Motor neuron (in vitro differentiated cells): Measurements from ENCODE around the gene GP1BB. TPM values are rescaled to one million over a fixed set of nuclear protein-coding genes. Genes with fewer than 3 reads are reported as not detected.
A peak's percentile ranks its signal among the peaks of the same experiment; 100 is the strongest.
"Not testable (repeated sequence)": the region's sequence is repeated elsewhere in the genome, so short reads cannot be mapped to it uniquely, and the experiment has no call there.

ENCODE experiments used
- ATAC-seq, 8 experiments: fragments of 200-7000 bp; cut with Tn5 transposase; replicated peaks in 6 of 8; 2 replicates each; pipeline ENCODE4 v1.8.0; 2021; ENCODE audit warnings: mild to moderate bottlenecking in 8 of 8, moderate library complexity in 8 of 8
- H3K27ac ChIP-seq, 2 donors: fragments of 250-450 bp; sonication (Bioruptor Pico); 2 replicates each; pipeline ENCODE4 v1.9.0; 2021; ENCODE audit warnings: antibody characterized with exemption in 2 of 2, mild to moderate bottlenecking in 2 of 2, moderate library complexity in 1 of 2
- H3K4me1 ChIP-seq, 2 donors: fragments of 250-450 bp; sonication (Bioruptor Pico); replicated peaks in 1 of 2; 2 replicates each; pipeline ENCODE4 v1.6.1; 2021; ENCODE audit warnings: antibody characterized with exemption in 2 of 2, mild to moderate bottlenecking in 2 of 2, moderate library complexity in 1 of 2
- H3K4me3 ChIP-seq, 5 donors: fragments of 250-450 bp; sonication (Bioruptor Pico); 2 replicates each; pipeline ENCODE4 v1.9.0; 2021; ENCODE audit warnings: antibody characterized with exemption in 5 of 5, mild to moderate bottlenecking in 5 of 5, moderate library complexity in 4 of 5
- WGBS, 10 experiments: fragments of 450-650 bp; shearing (Covaris generic); methylation state at CpG; one replicate each; pipeline ENCODE4 v1.0.0; 2022; 5-methylcytosine and 5-hydroxymethylcytosine counted together
- in situ Hi-C, 9 experiments: fragments of 400-800 bp; cut with MboI; loops; one replicate each; pipeline ENCODE4 v1.15.0; 2021; ENCODE audit warnings: low sequenced_read_pairs in 9 of 9, low pct_unique_long_range_greater_than_20kb in 2 of 9; ENCODE audit not compliant: unreplicated experiment in 9 of 9
- total RNA-seq, 8 experiments: library from RNA; unstranded; fragments of 300-600 nt; gene quantifications; 2 replicates each; pipeline versions ENCODE4 v1.2.3 to v1.2.4, GENCODE V29; 2022

Gene GP1BB
- total RNA-seq, 8 experiments from 2014 or later: 2.0 to 7.4 (median 3.5) TPM; not detected in 1

DNA sequence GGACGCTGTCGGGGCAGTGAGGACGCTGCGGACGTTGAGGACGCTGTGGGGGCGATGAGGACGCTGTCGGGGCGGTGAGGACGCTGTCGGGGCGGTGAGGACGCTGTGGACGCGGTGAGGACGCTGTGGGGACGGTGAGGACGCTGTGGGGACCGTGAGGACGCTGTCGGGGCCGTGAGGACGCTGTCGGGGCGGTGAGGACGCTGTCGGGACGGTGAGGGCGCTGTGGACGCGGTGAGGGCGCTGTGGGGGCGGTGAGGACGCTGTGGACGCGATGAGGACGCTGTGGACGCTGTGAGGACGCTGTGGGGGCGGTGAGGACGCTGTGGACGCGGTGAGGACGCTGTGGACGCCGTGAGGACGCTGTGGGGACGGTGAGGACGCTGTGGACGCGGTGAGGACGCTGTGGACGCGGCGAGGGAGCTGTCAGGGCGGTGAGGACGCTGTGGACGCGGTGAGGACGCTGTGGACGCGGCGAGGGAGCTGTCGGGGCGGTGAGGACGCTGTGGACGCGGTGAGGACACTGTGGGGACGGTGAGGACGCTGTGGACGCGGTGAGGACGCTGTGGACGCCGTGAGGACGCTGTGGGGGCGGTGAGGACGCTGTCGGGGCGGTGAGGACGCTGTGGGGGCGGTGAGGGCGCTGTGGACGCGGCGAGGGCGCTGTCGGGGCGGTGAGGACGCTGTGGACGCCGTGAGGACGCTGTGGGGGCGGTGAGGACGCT is 2.9 kb downstream of the GP1BB start:
- H3K4me3 ChIP-seq, ATAC-seq, H3K27ac ChIP-seq: not testable (repeated sequence)
- WGBS, 10 experiments: 27 to 80% methylated on average over 1 to 11 of the region's 96 CpGs; no CpG with 5 or more reads in 8 of the 10 experiments
- H3K4me1 ChIP-seq: peaks cover 30 to 43% of the 10 kb centered on the region in 2 donors
- in situ Hi-C loops: loop anchor here in 1 of 9 experiments (10.0 kb wide), 1 partner anchor 189 kb away; no protein-coding TSS in a partner anchor

DNA sequence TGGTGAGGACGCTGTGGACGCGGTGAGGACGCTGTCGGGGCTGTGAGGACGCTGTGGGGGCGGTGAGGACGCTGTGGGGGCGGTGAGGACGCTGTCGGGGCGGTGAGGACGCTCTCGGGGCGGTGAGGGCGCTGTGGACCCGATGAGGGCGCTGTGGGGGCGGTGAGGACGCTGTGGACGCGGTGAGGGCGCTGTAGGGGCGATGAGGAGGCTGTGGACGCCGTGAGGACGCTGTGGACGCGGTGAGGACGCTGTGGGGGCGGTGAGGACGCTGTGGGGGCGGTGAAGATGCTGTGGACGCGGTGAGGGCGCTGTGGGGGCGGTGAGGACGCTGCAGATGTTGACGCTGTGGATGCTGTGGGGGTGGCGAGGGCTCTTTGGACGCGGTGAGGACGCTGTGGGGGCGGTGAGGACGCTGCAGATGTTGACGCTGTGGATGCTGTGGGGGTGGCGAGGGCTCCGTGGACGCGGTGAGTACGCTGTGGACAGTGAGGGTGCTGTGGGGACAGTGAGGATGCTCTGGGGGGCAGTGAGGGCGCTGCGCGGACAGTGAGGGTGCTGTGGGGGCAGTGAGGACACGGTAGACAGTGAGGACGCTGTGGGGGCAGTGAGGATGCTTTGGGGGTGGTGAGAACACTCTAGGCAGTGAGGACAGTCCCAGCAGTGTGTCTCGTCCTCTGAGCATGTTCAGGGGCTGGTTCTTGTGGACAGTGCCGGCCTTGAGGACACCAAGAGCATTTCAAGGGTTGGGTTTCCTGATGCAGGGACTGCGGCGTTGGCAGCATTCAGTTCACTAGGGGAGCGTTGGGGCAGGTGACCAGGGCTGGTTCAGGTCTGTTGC is 4.2 kb downstream of the GP1BB start:
- in situ Hi-C loops: loop anchor here in 1 of 9 experiments (10.0 kb wide), 1 partner anchor 187 kb away; no protein-coding TSS in a partner anchor
- WGBS, 10 experiments: 55 to 100% methylated on average over 1 to 2 of the region's 61 CpGs; no CpG with 5 or more reads in 8 of the 10 experiments
- Histone ChIP-seq H3K4me1 (peaks cover 30 to 43% of the 10 kb centered on the region in 2 donors), H3K4me3 (no peak overlapping the region), H3K27ac (no peak overlapping the region)
- no peak for ATAC-seq

DNA sequence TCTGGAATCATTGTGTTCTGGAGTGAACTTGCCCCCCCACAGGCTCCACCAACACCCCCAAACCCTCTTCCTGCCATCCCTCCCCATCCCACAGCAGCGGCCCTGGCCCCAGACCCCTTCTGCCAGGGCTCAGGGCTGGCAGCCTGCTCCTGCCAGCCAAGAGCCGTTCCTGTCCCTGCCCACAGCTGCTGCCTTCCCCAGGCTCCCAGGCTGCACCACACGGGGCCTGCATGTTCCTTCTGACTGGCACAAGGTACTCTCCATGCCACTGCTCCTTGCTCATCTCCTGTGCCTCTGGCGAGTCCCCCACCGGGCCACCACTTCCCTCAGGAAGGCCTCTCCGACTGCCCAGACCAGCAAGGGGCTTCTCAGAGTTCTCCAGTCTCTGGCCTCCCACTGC is 4.9 kb downstream of the GP1BB start:
- Histone ChIP-seq H3K4me1 (peaks cover 23 to 40% of the 10 kb centered on the region in 2 donors), H3K27ac (no peak overlapping the region), H3K4me3 (no peak overlapping the region)
- in situ Hi-C loops: loop anchor here in 1 of 9 experiments (10.0 kb wide), 1 partner anchor 187 kb away; no protein-coding TSS in a partner anchor
- 60 to 100% (median 77%) methylated on average over 1 to 3 of the region's 6 CpGs; no CpG with 5 or more reads in 6 of the 10 experiments for WGBS, 10 experiments
- ATAC-seq: no peak

DNA sequence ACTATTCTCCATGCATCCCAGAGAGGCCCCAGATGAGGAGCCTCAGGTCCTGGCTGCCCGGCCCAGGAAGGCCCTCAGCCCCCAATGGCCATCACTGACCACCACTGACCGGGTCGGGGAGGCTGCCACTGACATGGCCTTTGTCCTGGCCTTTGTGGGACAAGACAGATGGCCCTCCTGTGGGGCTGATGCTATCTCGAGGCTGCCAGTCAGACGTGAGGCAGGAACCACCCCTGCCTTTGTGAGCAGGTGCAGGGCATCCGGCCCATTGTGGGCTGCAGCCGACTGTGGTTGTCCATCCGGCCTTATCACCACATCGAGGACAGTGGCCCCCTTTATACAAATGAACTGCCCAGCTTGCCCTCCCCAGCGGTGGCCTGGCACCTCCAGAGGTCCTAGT is 5.5 kb downstream of the GP1BB start:
- no peak overlapping the region for H3K4me3 ChIP-seq
- H3K4me1 ChIP-seq: peaks cover 17 to 34% of the 10 kb centered on the region in 2 donors
- in situ Hi-C loops: loop anchor here in 1 of 9 experiments (10.0 kb wide), 1 partner anchor 186 kb away; no protein-coding TSS in a partner anchor
- no peak for ATAC-seq
- no peak overlapping the region for H3K27ac ChIP-seq
- WGBS, 10 experiments: 16 to 67% methylated on average over 1 to 7 of the region's 10 CpGs; no CpG with 5 or more reads in 8 of the 10 experiments

DNA sequence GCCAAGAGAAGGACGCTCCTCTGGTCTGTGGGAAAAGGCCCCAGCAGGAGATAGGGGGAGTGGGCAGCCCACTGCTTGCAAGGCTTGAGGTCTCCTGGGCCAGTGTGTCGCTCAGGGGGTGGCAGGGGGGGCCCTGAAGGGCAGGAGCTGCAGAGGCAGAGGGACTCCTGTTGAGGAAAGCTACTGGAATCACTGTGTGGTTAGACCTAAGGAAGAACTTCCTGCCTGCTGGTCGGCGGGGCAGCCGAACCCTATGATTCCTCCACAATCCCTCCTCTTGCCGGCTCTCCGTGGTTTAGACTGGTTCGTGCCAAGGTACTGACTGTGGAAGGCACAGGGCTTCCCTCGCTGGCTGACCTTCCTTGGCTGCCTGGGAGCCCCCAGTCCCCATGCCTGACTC is 6.2 kb downstream of the GP1BB start:
- ATAC-seq: no peak
- in situ Hi-C loops: loop anchor here in 1 of 9 experiments (10.0 kb wide), 1 partner anchor 185 kb away; no protein-coding TSS in a partner anchor
- H3K4me1 ChIP-seq: peaks cover 17 to 30% of the 10 kb centered on the region in 2 donors
- no peak overlapping the region for H3K4me3 ChIP-seq
- H3K27ac ChIP-seq: no peak overlapping the region
- WGBS, 10 experiments: 60 to 80% methylated on average over 1 to 2 of the region's 9 CpGs; no CpG with 5 or more reads in 8 of the 10 experiments

DNA sequence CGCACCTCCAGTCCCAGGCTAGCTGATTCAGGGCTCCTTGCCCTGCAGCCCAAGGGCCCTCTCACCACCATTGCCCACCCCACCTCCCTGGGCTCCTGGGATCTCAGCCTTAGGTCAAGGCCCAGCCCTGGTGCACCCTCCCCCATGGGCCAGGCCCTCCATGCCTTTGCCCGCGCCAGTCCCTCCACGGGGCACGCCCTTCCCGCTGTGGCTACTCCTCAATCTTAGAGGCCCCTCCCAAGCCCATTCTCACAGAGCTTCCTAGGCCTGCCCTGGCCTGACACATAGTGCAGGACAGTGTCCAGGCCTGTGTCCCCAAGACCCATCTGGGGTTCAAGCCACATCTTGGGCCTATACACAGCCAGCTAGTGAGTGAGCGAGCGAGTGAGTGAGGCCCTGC is 6.9 kb downstream of the GP1BB start:
- Histone ChIP-seq H3K27ac (peak overlapping the region in 1 of 2 donors; percentile 18), H3K4me1 (peaks cover 20 to 27% of the 10 kb centered on the region in 2 donors), H3K4me3 (no peak overlapping the region)
- in situ Hi-C loops: no loop called here
- 33 to 90% methylated on average over 1 to 2 of the region's 8 CpGs; no CpG with 5 or more reads in 8 of the 10 experiments for WGBS, 10 experiments
- ATAC-seq: peak in 4 of 8 experiments; percentile 7 to 49 (median 42)

DNA sequence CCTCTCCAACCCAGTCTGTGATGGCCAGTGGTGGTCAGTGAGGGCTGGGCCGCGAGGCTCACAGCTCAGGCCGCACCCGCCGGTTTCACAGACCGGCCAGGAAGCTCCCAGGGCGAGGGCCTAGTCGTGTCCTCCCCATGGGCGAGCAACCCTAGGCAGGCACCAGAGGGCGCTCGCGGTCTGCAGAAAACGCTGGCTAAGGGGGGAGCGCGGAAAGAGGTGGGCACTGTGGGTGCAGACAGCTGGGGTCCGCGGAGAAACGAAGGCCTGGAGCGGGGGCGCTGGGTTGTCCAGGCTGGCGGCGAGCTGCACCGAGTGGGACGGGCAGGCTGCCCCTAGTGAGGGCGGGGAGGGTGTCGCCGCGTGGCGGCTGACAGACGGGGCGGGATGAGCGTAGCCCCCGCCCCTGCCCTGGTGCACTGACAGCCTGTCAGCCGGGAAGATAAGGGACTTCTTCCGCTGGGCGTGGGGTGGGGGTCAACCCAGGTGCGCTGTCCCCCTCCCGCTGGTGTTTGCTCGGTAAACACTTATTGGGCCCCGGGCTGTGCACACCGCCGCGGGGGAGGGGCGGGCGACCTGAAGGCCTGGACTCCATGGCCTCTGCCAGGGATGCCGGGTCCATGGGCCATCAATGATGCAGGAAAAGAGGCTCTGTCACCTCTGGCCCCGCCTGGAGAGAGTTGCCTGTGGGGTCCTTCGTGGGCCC is 7.5 kb downstream of the GP1BB start:
- Histone ChIP-seq H3K4me3 (peak overlapping the region in 3 of 5 donors; percentile 1 to 26 (median 8)), H3K27ac (peak overlapping the region in 1 of 2 donors; percentile 18), H3K4me1 (peaks cover 26 to 34% of the 10 kb centered on the region in 2 donors)
- 0 to 40% (median 12%) methylated on average over 2 to 7 of the region's 48 CpGs; no CpG with 5 or more reads in 6 of the 10 experiments for WGBS, 10 experiments
- ATAC-seq: peak; percentile 66 to 98 (median 88)
- in situ Hi-C loops: no loop called here

DNA sequence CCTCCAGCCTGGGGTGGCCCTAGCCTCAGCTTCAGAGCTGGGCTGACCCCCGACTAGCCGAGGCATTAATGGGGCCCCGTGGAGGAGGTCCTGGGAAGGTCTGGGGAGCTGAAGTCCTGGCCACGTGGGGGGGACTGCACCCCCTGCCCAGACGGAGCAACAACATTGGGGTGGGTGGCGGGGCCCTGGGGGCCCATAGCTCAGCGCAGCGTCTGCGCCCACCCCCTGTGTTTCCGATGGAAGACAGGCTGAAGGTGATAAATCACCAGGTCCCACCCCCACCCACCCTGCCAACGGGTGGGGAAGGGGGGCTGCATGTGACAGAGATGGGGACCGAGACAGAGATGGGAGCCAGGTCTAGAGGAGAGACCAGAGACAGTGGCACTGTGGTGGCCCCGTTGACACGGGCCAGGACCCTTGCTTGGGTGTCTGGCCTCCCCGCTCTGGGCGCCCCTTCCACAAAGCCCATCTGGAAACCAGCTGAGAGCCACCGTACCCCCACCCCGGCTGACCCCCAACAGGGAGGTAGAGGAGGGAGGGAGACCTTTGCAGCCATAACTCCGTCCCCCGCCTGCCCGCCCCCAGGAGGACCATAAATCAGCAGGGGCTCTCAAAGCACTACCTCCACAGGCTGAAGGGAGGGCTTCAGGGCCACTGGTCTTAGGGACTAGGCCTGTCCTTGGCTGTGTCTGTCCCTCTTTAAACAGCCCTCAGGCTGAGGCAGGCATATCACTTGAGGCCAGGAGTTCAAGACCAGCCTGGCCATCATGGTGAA is 8.2 kb downstream of the GP1BB start:
- in situ Hi-C loops: no loop called here
- H3K4me3 ChIP-seq: no peak overlapping the region
- peak overlapping the region in 1 of 2 donors; percentile 18 for H3K27ac ChIP-seq
- WGBS, 10 experiments: no CpG with 5 or more reads among the region's 21 CpGs
- peaks cover 33 to 41% of the 10 kb centered on the region in 2 donors for H3K4me1 ChIP-seq
- ATAC-seq: peak in 4 of 8 experiments; percentile 11 to 55 (median 50)

DNA sequence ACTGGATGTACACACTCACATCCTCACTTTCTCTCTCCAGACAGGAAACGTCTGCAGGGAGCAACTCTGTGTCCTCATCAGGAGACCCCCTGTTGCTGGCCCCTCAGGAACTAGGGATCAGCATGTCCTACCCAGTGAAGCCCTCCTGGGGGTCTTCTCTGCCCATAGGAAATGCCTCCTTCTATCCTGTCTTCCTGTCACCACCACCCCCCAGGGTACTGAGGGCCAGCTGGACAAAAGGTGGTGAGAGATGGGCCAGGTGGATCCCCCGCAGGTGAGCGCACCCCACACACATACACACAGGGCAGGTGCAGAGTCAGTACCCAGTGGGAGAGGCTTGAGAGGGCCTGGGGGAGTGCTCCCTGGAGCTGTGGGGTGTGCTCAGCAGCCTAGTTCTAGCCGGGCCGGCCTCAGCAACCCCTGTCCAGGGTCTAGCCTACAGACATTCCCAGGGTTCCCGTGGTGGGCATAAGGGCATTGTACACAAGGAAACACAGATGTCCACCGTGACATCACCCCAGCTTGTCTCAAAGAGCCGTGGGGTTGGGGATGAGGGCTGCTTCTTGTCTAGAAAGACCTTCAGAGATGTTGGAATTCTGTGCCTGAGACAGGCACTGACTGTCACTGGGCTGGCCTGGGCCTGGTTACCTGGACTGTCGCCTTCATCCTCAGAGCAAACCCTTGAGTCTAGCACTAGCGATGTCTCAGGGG is 9.2 kb downstream of the GP1BB start:
- WGBS, 10 experiments: 20 to 100% (median 89%) methylated on average over 1 to 7 of the region's 10 CpGs; no CpG with 5 or more reads in 4 of the 10 experiments
- no peak for ATAC-seq
- in situ Hi-C loops: no loop called here

DNA sequence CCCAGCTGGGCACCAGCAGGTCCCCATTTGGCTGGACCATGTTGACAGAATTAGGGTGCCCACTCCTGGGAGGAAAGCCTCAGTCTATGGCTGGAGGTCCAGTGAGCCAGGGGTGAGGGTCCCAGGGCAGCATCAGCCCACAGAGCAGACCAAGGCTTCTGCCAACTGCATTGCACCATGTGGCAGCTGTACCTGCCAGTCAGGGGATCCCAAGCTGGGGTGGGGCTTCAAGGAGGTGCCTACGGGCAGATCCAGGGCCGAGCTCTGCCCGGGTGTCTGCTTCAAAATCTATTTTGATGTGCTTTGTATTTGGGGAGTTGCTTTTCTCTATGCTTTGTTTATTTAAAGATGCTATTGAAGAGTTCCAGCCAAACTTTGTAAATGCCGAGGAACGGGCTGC is 10.4 kb downstream of the GP1BB start:
- H3K4me1 ChIP-seq: peaks cover 53 to 63% of the 10 kb centered on the region in 2 donors
- WGBS, 10 experiments: 0 to 100% (median 40%) methylated on average over 1 to 2 of the region's 5 CpGs; no CpG with 5 or more reads in 7 of the 10 experiments
- no peak overlapping the region for H3K27ac ChIP-seq
- in situ Hi-C loops: no loop called here
- H3K4me3 ChIP-seq: no peak overlapping the region
- no peak for ATAC-seq

More for the DNA sequence above, 9.2 kb downstream of the GP1BB start:
- Histone ChIP-seq H3K4me1 (peaks cover 43 to 51% of the 10 kb centered on the region in 2 donors), H3K4me3 (no peak overlapping the region), H3K27ac (no peak overlapping the region)

DNA sequence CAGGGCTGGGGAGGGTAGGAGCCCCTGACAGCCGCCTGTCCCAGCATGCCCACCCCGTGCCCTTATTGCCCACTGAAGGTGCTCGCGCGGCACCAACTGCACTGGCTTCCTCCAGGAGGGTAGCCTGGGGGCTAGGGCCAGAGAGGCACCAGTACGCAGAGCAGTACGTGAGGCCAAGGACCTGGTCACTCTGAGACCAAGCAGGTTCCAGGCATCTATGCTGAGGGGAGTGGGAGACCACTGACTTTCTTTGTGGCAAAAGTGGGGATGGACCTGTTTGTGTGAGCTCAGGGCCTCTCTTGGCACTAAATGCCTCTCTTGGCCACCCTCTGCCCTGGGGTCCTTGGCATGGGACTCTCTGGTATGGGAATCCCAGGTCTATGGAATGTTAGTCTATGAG is 10.8 kb downstream of the GP1BB start:
- peaks cover 53 to 65% of the 10 kb centered on the region in 2 donors for H3K4me1 ChIP-seq
- ATAC-seq: no peak
- in situ Hi-C loops: no loop called here
- no peak overlapping the region for H3K4me3 ChIP-seq
- WGBS, 10 experiments: 80 to 90% methylated on average over 4 of the region's 7 CpGs; no CpG with 5 or more reads in 8 of the 10 experiments
- no peak overlapping the region for H3K27ac ChIP-seq
